ENCODE results near the gene PBX1.

Gene PBX1

GRCh38 chr1:164733734-164734133 lies 174.8 kb downstream of the PBX1 start:
- Histone ChIP-seq H3K36me3 (ENCODE audit: control insufficient read depth, low read length) (no peaks in the 10 kb centered on the region), H3F3A (ENCODE audit: control insufficient read depth, insufficient read depth) (no peaks in the 10 kb centered on the region), H3K9me3 (ENCODE audit: control insufficient read depth, insufficient read depth, low read length) (no peaks in the 10 kb centered on the region), H3K79me2 (ENCODE audit: control insufficient read depth, low read length) (no peaks in the 10 kb centered on the region), H3K27me3 (ENCODE audit: control insufficient read depth, low read length) (no peaks in the 10 kb centered on the region), H3K4me3 (ENCODE audit: low read length) (no peak overlapping the region), H3K27ac (ENCODE audit: low read depth, low read length) (no peak overlapping the region), H3K9me2 (replicated peaks; ENCODE audit: control insufficient read depth, low read length) (no peaks in the 10 kb centered on the region), H3K4me1 (ENCODE audit: control insufficient read depth, low read length) (no peaks in the 10 kb centered on the region), H4K20me1 (ENCODE audit: control insufficient read depth, insufficient read depth, low read depth, low read length) (no peaks in the 10 kb centered on the region), H3K4me2 (ENCODE audit: low read length) (no peak overlapping the region)
- TF ChIP-seq, protein P1, sequence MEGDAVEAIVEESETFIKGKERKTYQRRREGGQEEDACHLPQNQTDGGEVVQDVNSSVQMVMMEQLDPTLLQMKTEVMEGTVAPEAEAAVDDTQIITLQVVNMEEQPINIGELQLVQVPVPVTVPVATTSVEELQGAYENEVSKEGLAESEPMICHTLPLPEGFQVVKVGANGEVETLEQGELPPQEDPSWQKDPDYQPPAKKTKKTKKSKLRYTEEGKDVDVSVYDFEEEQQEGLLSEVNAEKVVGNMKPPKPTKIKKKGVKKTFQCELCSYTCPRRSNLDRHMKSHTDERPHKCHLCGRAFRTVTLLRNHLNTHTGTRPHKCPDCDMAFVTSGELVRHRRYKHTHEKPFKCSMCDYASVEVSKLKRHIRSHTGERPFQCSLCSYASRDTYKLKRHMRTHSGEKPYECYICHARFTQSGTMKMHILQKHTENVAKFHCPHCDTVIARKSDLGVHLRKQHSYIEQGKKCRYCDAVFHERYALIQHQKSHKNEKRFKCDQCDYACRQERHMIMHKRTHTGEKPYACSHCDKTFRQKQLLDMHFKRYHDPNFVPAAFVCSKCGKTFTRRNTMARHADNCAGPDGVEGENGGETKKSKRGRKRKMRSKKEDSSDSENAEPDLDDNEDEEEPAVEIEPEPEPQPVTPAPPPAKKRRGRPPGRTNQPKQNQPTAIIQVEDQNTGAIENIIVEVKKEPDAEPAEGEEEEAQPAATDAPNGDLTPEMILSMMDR (IDR thresholded peaks at IDR 0.05; ENCODE audit: low read depth, low read length, poor library complexity, severe bottlenecking): no peak
- no peak for TF ChIP-seq EZH2phosphoT487 (IDR thresholded peaks at IDR 0.05; ENCODE audit: borderline replicate concordance, low read length)

DNA sequence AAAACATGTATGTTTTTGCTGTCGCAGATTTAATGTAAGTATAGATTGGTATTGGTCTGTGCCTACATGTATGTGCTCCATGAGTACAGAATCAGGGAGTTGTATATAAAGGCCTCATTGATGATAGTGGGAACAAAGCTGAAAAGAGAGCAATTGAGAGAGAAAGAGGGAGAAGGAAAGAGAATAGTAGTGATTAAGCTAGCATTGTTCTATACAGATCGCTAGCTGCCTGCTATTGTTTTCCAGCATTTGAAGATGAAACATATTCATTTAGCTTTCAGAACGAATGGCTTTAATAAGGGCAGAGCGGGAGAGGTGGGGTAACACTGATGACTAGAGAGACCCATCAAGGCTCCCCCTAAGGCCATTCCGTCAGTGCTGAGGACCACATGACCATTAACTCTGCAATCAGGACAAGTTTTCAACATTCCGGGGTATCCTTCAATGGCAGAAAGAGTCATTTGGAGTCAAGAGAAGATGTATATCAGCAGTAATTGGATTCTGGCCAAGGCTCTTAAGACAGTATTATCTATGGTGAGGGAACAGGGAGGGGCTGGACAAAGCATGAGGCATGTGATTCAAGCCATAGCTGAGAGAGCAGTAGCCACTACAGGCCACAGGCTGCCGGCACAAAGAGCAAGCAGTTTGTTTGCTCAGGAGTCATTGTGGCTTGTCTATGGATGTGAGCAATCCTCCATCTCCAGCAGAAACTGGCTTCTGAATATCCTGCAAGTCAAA lies 176.5 kb downstream of the PBX1 start:
- no peaks in the 10 kb centered on the region for H3K79me2 ChIP-seq (ENCODE audit: control insufficient read depth, low read length)
- no peaks in the 10 kb centered on the region for H3K27me3 ChIP-seq (ENCODE audit: control insufficient read depth, low read length)
- no peaks in the 10 kb centered on the region for H4K20me1 ChIP-seq (ENCODE audit: control insufficient read depth, insufficient read depth, low read depth, low read length)
- no peaks in the 10 kb centered on the region for H3K36me3 ChIP-seq (ENCODE audit: control insufficient read depth, low read length)
- no peak for TF ChIP-seq EZH2phosphoT487 (IDR thresholded peaks at IDR 0.05; ENCODE audit: borderline replicate concordance, low read length)
- TF ChIP-seq, protein P1 (IDR thresholded peaks at IDR 0.05; ENCODE audit: low read depth, low read length, poor library complexity, severe bottlenecking): no peak
- H3K4me2 ChIP-seq (ENCODE audit: low read length): no peak overlapping the region
- no peaks in the 10 kb centered on the region for H3F3A ChIP-seq (ENCODE audit: control insufficient read depth, insufficient read depth)
- H3K9me3 ChIP-seq (ENCODE audit: control insufficient read depth, insufficient read depth, low read length): no peaks in the 10 kb centered on the region
- H3K4me3 ChIP-seq (ENCODE audit: low read length): no peak overlapping the region
- no peaks in the 10 kb centered on the region for H3K9me2 ChIP-seq (replicated peaks; ENCODE audit: control insufficient read depth, low read length)
- H3K27ac ChIP-seq (ENCODE audit: low read depth, low read length): no peak overlapping the region
- H3K4me1 ChIP-seq (ENCODE audit: control insufficient read depth, low read length): no peaks in the 10 kb centered on the region

DNA sequence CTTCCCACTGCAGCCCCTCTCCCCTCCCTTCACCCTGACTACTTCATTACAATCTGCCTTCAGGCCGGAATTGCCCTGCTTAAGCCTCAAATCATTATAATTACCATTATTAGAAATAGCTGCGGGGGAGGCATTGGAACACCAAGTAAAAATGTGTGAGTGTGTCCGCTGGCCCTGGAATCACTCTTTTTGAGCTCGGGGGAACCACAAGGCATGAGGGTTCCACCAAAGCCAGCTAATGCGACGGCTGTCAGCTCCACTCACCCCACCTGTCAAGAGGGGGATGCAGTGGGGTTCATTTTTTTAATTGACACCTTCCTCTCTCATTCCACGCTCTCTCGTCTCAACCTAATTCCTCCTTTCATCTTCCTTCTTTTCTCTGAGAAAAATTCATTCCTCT lies 177.2 kb downstream of the PBX1 start:
- Histone ChIP-seq H3K27ac (ENCODE audit: low read depth, low read length) (no peak overlapping the region), H3K4me1 (ENCODE audit: control insufficient read depth, low read length) (no peaks in the 10 kb centered on the region), H3K4me2 (ENCODE audit: low read length) (no peak overlapping the region), H3K36me3 (ENCODE audit: control insufficient read depth, low read length) (no peaks in the 10 kb centered on the region), H3K79me2 (ENCODE audit: control insufficient read depth, low read length) (no peaks in the 10 kb centered on the region), H3K9me3 (ENCODE audit: control insufficient read depth, insufficient read depth, low read length) (no peaks in the 10 kb centered on the region), H4K20me1 (ENCODE audit: control insufficient read depth, insufficient read depth, low read depth, low read length) (no peaks in the 10 kb centered on the region), H3K4me3 (ENCODE audit: low read length) (no peak overlapping the region), H3K27me3 (ENCODE audit: control insufficient read depth, low read length) (no peaks in the 10 kb centered on the region), H3F3A (ENCODE audit: control insufficient read depth, insufficient read depth) (no peaks in the 10 kb centered on the region), H3K9me2 (replicated peaks; ENCODE audit: control insufficient read depth, low read length) (no peaks in the 10 kb centered on the region)
- TF ChIP-seq, protein P1 (IDR thresholded peaks at IDR 0.05; ENCODE audit: low read depth, low read length, poor library complexity, severe bottlenecking): no peak

Measured in DOHH2 (cell line).